ENCODE data around the gene P2RY1.

P2RY1 gene

GRCh38 chr3:152823781-152824180 lies 11.2 kb upstream of the P2RY1 start:
- Histone ChIP-seq H3K36me3 (ENCODE audit: control insufficient read depth, insufficient read depth, low read length) (no peaks in the 10 kb centered on the region), H3K4me3 (ENCODE audit: extremely low read depth, insufficient read depth, low read length, poor library complexity, severe bottlenecking) (no peak overlapping the region), H3K9me3 (ENCODE audit: control insufficient read depth, low read length) (no peaks in the 10 kb centered on the region), H3K27ac (ENCODE audit: low read depth, low read length, severe bottlenecking) (no peak overlapping the region), H3K4me1 (ENCODE audit: control insufficient read depth, insufficient read depth, low read length, poor library complexity, severe bottlenecking) (no peaks in the 10 kb centered on the region)
- WGBS, 2 experiments (ENCODE audit: insufficient coverage in 2 of 2): 71 to 100% methylated on average over 1 of the region's 2 CpGs

- H3K27ac ChIP-seq (ENCODE audit: low read depth, low read length, severe bottlenecking): no peak overlapping the region
These were observed 9.4 kb upstream of the P2RY1 start for GRCh38 chr3:152825566-152825965.

GRCh38 chr3:152826476-152826875 lies 8.5 kb upstream of the P2RY1 start:
- no peaks in the 10 kb centered on the region for H3K36me3 ChIP-seq (ENCODE audit: control insufficient read depth, insufficient read depth, low read length)
- H3K9me3 ChIP-seq (ENCODE audit: control insufficient read depth, low read length): no peaks in the 10 kb centered on the region
- WGBS, 2 experiments (ENCODE audit: insufficient coverage in 2 of 2): 97% methylated on average over 3 of the region's 3 CpGs; no CpG with 5 or more reads in 1 of the 2 experiments
- no peak overlapping the region for H3K27ac ChIP-seq (ENCODE audit: low read depth, low read length, severe bottlenecking)
- no peaks in the 10 kb centered on the region for H3K4me1 ChIP-seq (ENCODE audit: control insufficient read depth, insufficient read depth, low read length, poor library complexity, severe bottlenecking)
- no peak overlapping the region for H3K4me3 ChIP-seq (ENCODE audit: extremely low read depth, insufficient read depth, low read length, poor library complexity, severe bottlenecking)

More at GRCh38 chr3:152825566-152825965, 9.4 kb upstream of the P2RY1 start:
- Histone ChIP-seq H3K4me1 (ENCODE audit: control insufficient read depth, insufficient read depth, low read length, poor library complexity, severe bottlenecking) (no peaks in the 10 kb centered on the region), H3K9me3 (ENCODE audit: control insufficient read depth, low read length) (no peaks in the 10 kb centered on the region), H3K36me3 (ENCODE audit: control insufficient read depth, insufficient read depth, low read length) (no peaks in the 10 kb centered on the region), H3K4me3 (ENCODE audit: extremely low read depth, insufficient read depth, low read length, poor library complexity, severe bottlenecking) (no peak overlapping the region)

- no peaks in the 10 kb centered on the region for H3K4me1 ChIP-seq (ENCODE audit: control insufficient read depth, insufficient read depth, low read length, poor library complexity, severe bottlenecking)
- no peak overlapping the region for H3K27ac ChIP-seq (ENCODE audit: low read depth, low read length, severe bottlenecking)
- no peaks in the 10 kb centered on the region for H3K36me3 ChIP-seq (ENCODE audit: control insufficient read depth, insufficient read depth, low read length)
- no peaks in the 10 kb centered on the region for H3K9me3 ChIP-seq (ENCODE audit: control insufficient read depth, low read length)
- 97 to 100% methylated on average over 2 of the region's 3 CpGs for WGBS, 2 experiments (ENCODE audit: insufficient coverage in 2 of 2)
- H3K4me3 ChIP-seq (ENCODE audit: extremely low read depth, insufficient read depth, low read length, poor library complexity, severe bottlenecking): no peak overlapping the region
These were observed 7.6 kb upstream of the P2RY1 start for GRCh38 chr3:152827313-152827712.

- 100% methylated on average over 1 of the region's 4 CpGs; no CpG with 5 or more reads in 1 of the 2 experiments for WGBS, 2 experiments (ENCODE audit: insufficient coverage in 2 of 2)
- H3K27ac ChIP-seq (ENCODE audit: low read depth, low read length, severe bottlenecking): no peak overlapping the region
- H3K4me1 ChIP-seq (ENCODE audit: control insufficient read depth, insufficient read depth, low read length, poor library complexity, severe bottlenecking): no peaks in the 10 kb centered on the region
- H3K36me3 ChIP-seq (ENCODE audit: control insufficient read depth, insufficient read depth, low read length): no peaks in the 10 kb centered on the region
- no peaks in the 10 kb centered on the region for H3K9me3 ChIP-seq (ENCODE audit: control insufficient read depth, low read length)
- no peak overlapping the region for H3K4me3 ChIP-seq (ENCODE audit: extremely low read depth, insufficient read depth, low read length, poor library complexity, severe bottlenecking)
These were observed 6.7 kb upstream of the P2RY1 start for GRCh38 chr3:152828075-152828840.

DNA sequence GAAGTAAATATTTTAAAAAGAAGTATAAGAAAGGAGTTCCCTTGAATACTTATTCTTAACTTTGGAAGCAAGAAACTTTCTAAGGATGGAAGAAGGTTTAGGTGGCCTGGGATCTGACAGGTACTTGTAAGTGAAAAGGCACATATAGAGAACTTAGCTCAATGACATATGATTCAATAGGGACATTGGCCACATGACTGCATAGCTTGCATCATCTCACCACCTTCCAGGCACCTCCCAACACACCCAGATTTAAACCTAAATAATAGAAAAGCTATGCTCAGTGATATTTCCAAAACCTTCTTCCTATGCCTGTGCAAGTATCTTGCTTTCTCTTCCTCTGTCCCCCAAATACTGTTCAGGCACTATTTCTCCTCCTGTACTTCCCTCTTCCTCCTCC lies 4.7 kb upstream of the P2RY1 start:
- Histone ChIP-seq H3K4me3 (ENCODE audit: extremely low read depth, insufficient read depth, low read length, poor library complexity, severe bottlenecking) (no peak overlapping the region), H3K4me1 (ENCODE audit: control insufficient read depth, insufficient read depth, low read length, poor library complexity, severe bottlenecking) (no peaks in the 10 kb centered on the region), H3K9me3 (ENCODE audit: control insufficient read depth, low read length) (no peaks in the 10 kb centered on the region), H3K27ac (ENCODE audit: low read depth, low read length, severe bottlenecking) (no peak overlapping the region), H3K36me3 (ENCODE audit: control insufficient read depth, insufficient read depth, low read length) (no peaks in the 10 kb centered on the region)

GRCh38 chr3:152832046-152832445 lies 2.9 kb upstream of the P2RY1 start:
- Histone ChIP-seq H3K4me3 (ENCODE audit: extremely low read depth, insufficient read depth, low read length, poor library complexity, severe bottlenecking) (no peak overlapping the region), H3K9me3 (ENCODE audit: control insufficient read depth, low read length) (no peaks in the 10 kb centered on the region), H3K4me1 (ENCODE audit: control insufficient read depth, insufficient read depth, low read length, poor library complexity, severe bottlenecking) (peaks cover 10% of the 10 kb centered on the region), H3K27ac (ENCODE audit: low read depth, low read length, severe bottlenecking) (no peak overlapping the region), H3K36me3 (ENCODE audit: control insufficient read depth, insufficient read depth, low read length) (no peaks in the 10 kb centered on the region)
- 89 to 100% methylated on average over 7 to 9 of the region's 13 CpGs for WGBS, 2 experiments (ENCODE audit: insufficient coverage in 2 of 2)

- no peaks in the 10 kb centered on the region for H3K36me3 ChIP-seq (ENCODE audit: control insufficient read depth, insufficient read depth, low read length)
- no peak overlapping the region for H3K27ac ChIP-seq (ENCODE audit: low read depth, low read length, severe bottlenecking)
- H3K4me1 ChIP-seq (ENCODE audit: control insufficient read depth, insufficient read depth, low read length, poor library complexity, severe bottlenecking): peaks cover 10% of the 10 kb centered on the region
- no peak overlapping the region for H3K4me3 ChIP-seq (ENCODE audit: extremely low read depth, insufficient read depth, low read length, poor library complexity, severe bottlenecking)
- H3K9me3 ChIP-seq (ENCODE audit: control insufficient read depth, low read length): no peaks in the 10 kb centered on the region
These were observed 1.8 kb upstream of the P2RY1 start for GRCh38 chr3:152833089-152833488.

DNA sequence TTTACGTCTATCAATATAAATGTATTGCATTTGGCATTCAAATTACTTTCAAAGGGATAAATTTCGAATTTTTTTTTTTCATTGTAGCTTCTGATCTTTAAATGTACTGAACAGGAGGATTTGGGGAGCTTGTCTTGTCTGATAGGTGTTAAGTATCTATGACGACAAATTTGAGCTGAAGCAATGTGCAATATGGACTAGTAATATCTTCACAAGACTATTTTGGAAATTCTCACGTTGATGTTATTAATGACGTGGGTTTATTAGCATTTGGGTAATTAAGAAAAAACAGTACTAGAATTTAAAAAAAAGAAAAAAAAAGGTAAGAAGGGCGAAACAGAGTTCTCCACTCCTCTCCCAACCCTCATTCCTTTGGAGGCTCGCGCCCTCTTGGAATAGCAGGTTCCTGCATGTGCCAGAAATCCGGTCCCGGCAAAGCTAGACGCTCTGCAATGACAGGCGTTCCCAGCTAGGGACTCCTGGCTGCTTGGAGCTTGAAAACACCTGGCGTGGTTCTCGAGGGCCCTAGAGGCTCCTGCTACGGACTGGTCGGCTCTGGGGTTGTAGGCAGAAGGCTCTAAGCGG lies 648 bp upstream of the P2RY1 start:
- H3K27ac ChIP-seq (ENCODE audit: low read depth, low read length, severe bottlenecking): peak overlapping the region; percentile 70

DNA sequence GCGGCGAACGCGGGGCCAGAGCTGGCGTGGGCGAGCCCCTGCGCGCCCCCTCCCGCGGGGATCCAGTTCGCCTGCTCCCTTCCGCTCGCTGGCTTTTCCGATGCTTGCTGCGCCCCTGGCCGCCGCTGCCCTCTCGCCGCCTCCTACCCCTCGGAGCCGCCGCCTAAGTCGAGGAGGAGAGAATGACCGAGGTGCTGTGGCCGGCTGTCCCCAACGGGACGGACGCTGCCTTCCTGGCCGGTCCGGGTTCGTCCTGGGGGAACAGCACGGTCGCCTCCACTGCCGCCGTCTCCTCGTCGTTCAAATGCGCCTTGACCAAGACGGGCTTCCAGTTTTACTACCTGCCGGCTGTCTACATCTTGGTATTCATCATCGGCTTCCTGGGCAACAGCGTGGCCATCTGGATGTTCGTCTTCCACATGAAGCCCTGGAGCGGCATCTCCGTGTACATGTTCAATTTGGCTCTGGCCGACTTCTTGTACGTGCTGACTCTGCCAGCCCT lies 721 bp downstream of the P2RY1 start:
- Histone ChIP-seq H3K4me1 (ENCODE audit: control insufficient read depth, insufficient read depth, low read length, poor library complexity, severe bottlenecking) (peaks cover 10% of the 10 kb centered on the region), H3K36me3 (ENCODE audit: control insufficient read depth, insufficient read depth, low read length) (no peaks in the 10 kb centered on the region), H3K9me3 (ENCODE audit: control insufficient read depth, low read length) (no peaks in the 10 kb centered on the region), H3K27ac (ENCODE audit: low read depth, low read length, severe bottlenecking) (peak overlapping the region; percentile 17), H3K4me3 (ENCODE audit: extremely low read depth, insufficient read depth, low read length, poor library complexity, severe bottlenecking) (peak overlapping the region; percentile 69)
- 1% methylated on average over 44 to 47 of the region's 47 CpGs for WGBS, 2 experiments (ENCODE audit: insufficient coverage in 2 of 2)

More for the DNA sequence above, 648 bp upstream of the P2RY1 start:
- Histone ChIP-seq H3K36me3 (ENCODE audit: control insufficient read depth, insufficient read depth, low read length) (no peaks in the 10 kb centered on the region), H3K4me1 (ENCODE audit: control insufficient read depth, insufficient read depth, low read length, poor library complexity, severe bottlenecking) (peaks cover 10% of the 10 kb centered on the region), H3K9me3 (ENCODE audit: control insufficient read depth, low read length) (no peaks in the 10 kb centered on the region), H3K4me3 (ENCODE audit: extremely low read depth, insufficient read depth, low read length, poor library complexity, severe bottlenecking) (peak overlapping the region; percentile 69)
- WGBS, 2 experiments (ENCODE audit: insufficient coverage in 2 of 2): 4 to 12% methylated on average over 11 to 14 of the region's 17 CpGs

GRCh38 chr3:152836269-152836668 lies 1.3 kb downstream of the P2RY1 start:
- Histone ChIP-seq H3K4me1 (ENCODE audit: control insufficient read depth, insufficient read depth, low read length, poor library complexity, severe bottlenecking) (peaks cover 10% of the 10 kb centered on the region), H3K36me3 (ENCODE audit: control insufficient read depth, insufficient read depth, low read length) (no peaks in the 10 kb centered on the region), H3K9me3 (ENCODE audit: control insufficient read depth, low read length) (no peaks in the 10 kb centered on the region), H3K27ac (ENCODE audit: low read depth, low read length, severe bottlenecking) (no peak overlapping the region), H3K4me3 (ENCODE audit: extremely low read depth, insufficient read depth, low read length, poor library complexity, severe bottlenecking) (peak overlapping the region; percentile 69)
- WGBS, 2 experiments (ENCODE audit: insufficient coverage in 2 of 2): 39 to 46% methylated on average over 12 to 14 of the region's 14 CpGs

Data from mesodermal cell (in vitro differentiated cells).